Gastroesophageal sphincter (tissue), 4 donors: ENCODE data around the gene HIP1R. TPM values are rescaled to one million over a fixed set of nuclear protein-coding genes. Genes with fewer than 3 reads are reported as not detected.
A peak's percentile ranks its signal among the peaks of the same experiment; 100 is the strongest.

Experiments used
- ATAC-seq: fragments of 150-250 bp; one replicate; pipeline ENCODE4 v1.9.1; 2016; ENCODE audit warnings: mild to moderate bottlenecking, moderate library complexity
- H3K27ac ChIP-seq, 4 donors: fragments of 200-600 bp; sonication (generic) in 3 of 4; 1 replicate in 3 of 4; 2 replicates in 1 of 4; pipeline ENCODE4 v1.5.1; 2016 to 2019
- H3K27me3 ChIP-seq: fragments of 200-600 bp; sonication (generic); one replicate; pipeline ENCODE4 v1.5.1; 2019
- H3K36me3 ChIP-seq, 2 donors: fragments of 200-600 bp; sonication (generic); one replicate each; pipeline ENCODE4 v1.5.1; 2019; ENCODE audit warnings: control low read depth in 1 of 2
- H3K4me1 ChIP-seq, 3 donors: fragments of 200-600 bp; sonication (generic); 1 replicate in 2 of 3; 2 replicates in 1 of 3; pipeline ENCODE4 v1.5.1; 2016 to 2019; ENCODE audit warnings: control low read depth in 2 of 3
- H3K4me3 ChIP-seq, 2 donors: fragments of 200-600 bp; sonication (generic); one replicate each; pipeline ENCODE4 v1.5.1; 2019; ENCODE audit warnings: mild to moderate bottlenecking in 1 of 2, moderate library complexity in 1 of 2
- H3K9me3 ChIP-seq, 3 donors: fragments of 200-600 bp; sonication (generic); one replicate each; pipeline ENCODE4 v1.5.1; 2017 to 2019; ENCODE audit warnings: control low read depth in 2 of 3
- EP300 ChIP-seq: sonication (generic); formaldehyde crosslinking; IDR thresholded peaks from one replicate; pipeline ENCODE4 v1.6.1; 2017; ENCODE audit warnings: antibody characterized with exemption, mild to moderate bottlenecking
- POLR2A ChIP-seq, 2 donors: fragments of 450-650 bp; IDR thresholded peaks; one replicate each; pipeline ENCODE4 v1.6.1; 2017; ENCODE audit warnings: antibody characterized with exemption in 2 of 2, mild to moderate bottlenecking in 2 of 2, moderate library complexity in 1 of 2
- POLR2AphosphoS5 ChIP-seq: sonication (generic); formaldehyde crosslinking; IDR thresholded peaks from one replicate; pipeline ENCODE4 v1.6.1; 2017; ENCODE audit warnings: antibody characterized with exemption
- WGBS, 2 donors: methylation state at CpG; one replicate each; pipeline ENCODE4 v1.1.5; 2018; ENCODE audit warnings: low coverage in 1 of 2; 5-methylcytosine and 5-hydroxymethylcytosine counted together
- total RNA-seq, 4 donors: library from RNA; depleted of rRNA; stranded (reverse); fragments of >200 nt; gene quantifications; one replicate each; pipeline ENCODE4 v1.1.0, GENCODE V29; 2016
- TF ChIP-seq, protein P1 (sequence below), 4 experiments: fragments of 200-600 bp in 2 of 4; fragments of 450-650 bp in 2 of 4; sonication (generic) in 1 of 4; IDR thresholded peaks; one replicate each; pipeline ENCODE4 v1.5.1; 2017 to 2019; ENCODE audit warnings: antibody characterized with exemption in 4 of 4, mild to moderate bottlenecking in 2 of 4, moderate library complexity in 2 of 4

Gene HIP1R
- total RNA-seq, 4 donors from 2014 or later: 10.2 to 32.5 (median 23.9) TPM

DNA sequence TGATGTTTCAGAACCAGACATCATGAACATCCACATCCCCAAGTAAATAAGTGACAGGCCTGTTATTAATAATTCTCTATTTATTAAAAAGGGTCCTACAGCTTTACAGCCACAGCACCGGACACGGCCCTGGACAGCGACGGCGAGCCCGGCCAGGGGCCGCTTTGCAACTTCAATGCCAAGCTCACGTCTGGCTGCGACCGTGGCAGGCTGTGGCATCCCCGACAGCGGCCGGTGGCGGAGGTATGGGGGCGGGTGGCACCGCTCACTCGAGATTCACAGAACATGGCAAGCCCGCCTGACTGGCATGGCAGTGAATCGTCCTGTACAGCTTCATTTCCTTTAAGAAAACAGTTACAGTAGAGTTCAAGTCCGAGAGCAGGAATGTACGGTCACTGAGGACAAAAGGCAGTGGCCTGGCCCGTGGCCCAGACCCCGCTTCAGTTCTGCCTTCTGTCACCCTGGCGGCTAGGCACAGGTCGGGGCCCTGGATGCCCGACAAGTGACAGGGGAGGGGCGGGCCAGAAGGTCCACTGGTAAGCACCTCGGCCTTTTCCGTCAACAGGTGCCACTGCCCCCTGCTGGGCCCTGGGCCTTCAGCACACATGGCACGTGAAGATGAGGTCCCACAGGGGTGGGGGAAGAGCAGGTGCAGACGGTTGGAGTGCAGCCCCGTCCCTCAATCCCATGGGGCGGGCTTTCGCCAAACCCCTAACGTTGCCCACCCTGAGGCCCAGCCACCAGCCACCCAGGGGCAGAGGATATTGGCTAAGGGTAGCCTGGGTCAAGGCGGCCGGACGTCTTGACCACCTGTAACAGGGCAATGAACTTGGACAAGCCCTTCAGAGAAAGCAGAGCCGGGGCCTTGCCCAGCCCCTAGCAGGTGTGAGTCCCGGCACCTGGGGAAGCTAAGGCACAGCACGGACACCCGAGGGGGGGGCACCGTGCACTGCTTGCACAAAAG is 30.3 kb downstream of the HIP1R start:
- no peak overlapping the region for H3K4me3 ChIP-seq
- TF ChIP-seq, protein P1, sequence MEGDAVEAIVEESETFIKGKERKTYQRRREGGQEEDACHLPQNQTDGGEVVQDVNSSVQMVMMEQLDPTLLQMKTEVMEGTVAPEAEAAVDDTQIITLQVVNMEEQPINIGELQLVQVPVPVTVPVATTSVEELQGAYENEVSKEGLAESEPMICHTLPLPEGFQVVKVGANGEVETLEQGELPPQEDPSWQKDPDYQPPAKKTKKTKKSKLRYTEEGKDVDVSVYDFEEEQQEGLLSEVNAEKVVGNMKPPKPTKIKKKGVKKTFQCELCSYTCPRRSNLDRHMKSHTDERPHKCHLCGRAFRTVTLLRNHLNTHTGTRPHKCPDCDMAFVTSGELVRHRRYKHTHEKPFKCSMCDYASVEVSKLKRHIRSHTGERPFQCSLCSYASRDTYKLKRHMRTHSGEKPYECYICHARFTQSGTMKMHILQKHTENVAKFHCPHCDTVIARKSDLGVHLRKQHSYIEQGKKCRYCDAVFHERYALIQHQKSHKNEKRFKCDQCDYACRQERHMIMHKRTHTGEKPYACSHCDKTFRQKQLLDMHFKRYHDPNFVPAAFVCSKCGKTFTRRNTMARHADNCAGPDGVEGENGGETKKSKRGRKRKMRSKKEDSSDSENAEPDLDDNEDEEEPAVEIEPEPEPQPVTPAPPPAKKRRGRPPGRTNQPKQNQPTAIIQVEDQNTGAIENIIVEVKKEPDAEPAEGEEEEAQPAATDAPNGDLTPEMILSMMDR (IDR thresholded peaks at IDR 0.05): peak in 3 of 4 experiments; percentile 34 to 49 (median 45)
- TF ChIP-seq POLR2AphosphoS5: no peak
- TF ChIP-seq POLR2A (IDR thresholded peaks at IDR 0.05): no peak
- TF ChIP-seq EP300: no peak
- H3K9me3 ChIP-seq: no peaks in the 10 kb centered on the region
- H3K4me1 ChIP-seq: peaks cover 0 to 80% (median 22%) of the 10 kb centered on the region in 3 donors
- 50 to 93% methylated on average over 6 to 10 of the region's 43 CpGs for WGBS, 2 donors
- H3K36me3 ChIP-seq: peaks cover 0 to 70% of the 10 kb centered on the region in 2 donors
- H3K27me3 ChIP-seq: no peaks in the 10 kb centered on the region
- ATAC-seq: no peak
- H3K27ac ChIP-seq: peak overlapping the region in 3 of 4 donors; percentile 48 to 70 (median 61)

DNA sequence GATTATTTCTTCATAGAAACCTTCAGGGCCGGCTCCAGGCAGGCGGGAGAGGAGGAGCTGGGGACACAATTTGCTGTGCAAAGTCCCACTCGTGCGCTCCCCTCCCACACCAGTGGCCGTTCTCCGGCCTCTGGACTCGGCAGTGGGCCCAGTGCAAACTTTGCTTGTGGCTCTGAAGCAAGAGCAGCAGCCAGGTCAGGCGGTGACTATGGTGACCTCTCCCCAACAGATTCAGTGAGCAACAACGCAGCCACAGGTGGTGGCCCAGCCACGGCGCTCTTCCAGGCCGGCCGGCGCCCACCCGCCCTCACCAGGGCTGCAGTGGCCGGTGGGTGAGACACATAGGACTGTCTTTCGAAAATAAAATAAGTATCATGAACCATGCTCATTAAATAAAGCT is 31.1 kb downstream of the HIP1R start:
- Histone ChIP-seq H3K4me1 (peaks cover 0 to 80% (median 27%) of the 10 kb centered on the region in 3 donors), H3K4me3 (no peak overlapping the region), H3K9me3 (no peaks in the 10 kb centered on the region), H3K27me3 (no peaks in the 10 kb centered on the region), H3K27ac (peak overlapping the region in 3 of 4 donors; percentile 8 to 70 (median 35)), H3K36me3 (peaks cover 0 to 67% of the 10 kb centered on the region in 2 donors)
- WGBS, 2 donors: 79 to 91% methylated on average over 6 to 9 of the region's 17 CpGs
- ATAC-seq: no peak
- TF ChIP-seq POLR2AphosphoS5: no peak
- TF ChIP-seq EP300: no peak
- TF ChIP-seq POLR2A (IDR thresholded peaks at IDR 0.05): no peak
- TF ChIP-seq, protein P1 (IDR thresholded peaks at IDR 0.05): no peak

DNA sequence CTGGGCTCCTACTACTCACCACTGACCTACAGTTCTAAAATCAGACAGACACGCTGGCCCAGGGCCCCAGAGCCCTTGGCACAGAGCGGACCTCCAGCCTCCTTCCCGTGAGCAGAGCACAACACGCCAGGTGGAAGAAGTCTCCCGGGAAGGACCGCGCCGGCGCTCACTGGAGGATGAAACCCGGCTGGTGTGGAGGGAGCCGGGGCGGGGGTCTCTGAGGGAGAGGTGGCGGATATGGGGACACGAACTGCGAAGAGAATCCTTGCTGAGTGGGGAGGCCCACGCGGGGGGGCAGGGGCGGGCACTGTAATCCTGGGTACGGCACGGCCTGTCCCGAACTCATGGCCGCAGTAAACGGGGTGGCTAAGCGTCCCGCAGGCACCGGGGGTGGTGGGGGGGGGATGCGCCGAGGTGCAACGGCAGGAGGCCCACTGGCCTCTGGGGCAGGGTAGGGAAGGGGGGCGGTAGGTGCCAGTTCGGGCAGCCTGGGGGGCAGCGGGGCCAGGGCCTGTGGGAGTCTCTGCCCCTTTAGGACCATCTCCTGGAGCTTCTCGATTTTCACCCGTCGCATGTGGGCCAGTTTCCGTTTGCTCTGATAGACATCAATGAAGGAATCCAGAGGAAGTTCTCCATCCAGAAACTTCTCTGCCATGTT is 31.8 kb downstream of the HIP1R start:
- peaks cover 0 to 66% of the 10 kb centered on the region in 2 donors for H3K36me3 ChIP-seq
- H3K27ac ChIP-seq: peak overlapping the region in 3 of 4 donors; percentile 48 to 70 (median 64)
- H3K4me3 ChIP-seq: no peak overlapping the region
- no peak for ATAC-seq
- H3K9me3 ChIP-seq: no peaks in the 10 kb centered on the region
- TF ChIP-seq, protein P1 (IDR thresholded peaks at IDR 0.05): no peak
- TF ChIP-seq POLR2A (IDR thresholded peaks at IDR 0.05) (no peak), POLR2AphosphoS5 (no peak), EP300 (no peak)
- no CpG with 5 or more reads among the region's 36 CpGs for WGBS, 2 donors
- no peaks in the 10 kb centered on the region for H3K27me3 ChIP-seq
- H3K4me1 ChIP-seq: peaks cover 0 to 80% (median 27%) of the 10 kb centered on the region in 3 donors

DNA sequence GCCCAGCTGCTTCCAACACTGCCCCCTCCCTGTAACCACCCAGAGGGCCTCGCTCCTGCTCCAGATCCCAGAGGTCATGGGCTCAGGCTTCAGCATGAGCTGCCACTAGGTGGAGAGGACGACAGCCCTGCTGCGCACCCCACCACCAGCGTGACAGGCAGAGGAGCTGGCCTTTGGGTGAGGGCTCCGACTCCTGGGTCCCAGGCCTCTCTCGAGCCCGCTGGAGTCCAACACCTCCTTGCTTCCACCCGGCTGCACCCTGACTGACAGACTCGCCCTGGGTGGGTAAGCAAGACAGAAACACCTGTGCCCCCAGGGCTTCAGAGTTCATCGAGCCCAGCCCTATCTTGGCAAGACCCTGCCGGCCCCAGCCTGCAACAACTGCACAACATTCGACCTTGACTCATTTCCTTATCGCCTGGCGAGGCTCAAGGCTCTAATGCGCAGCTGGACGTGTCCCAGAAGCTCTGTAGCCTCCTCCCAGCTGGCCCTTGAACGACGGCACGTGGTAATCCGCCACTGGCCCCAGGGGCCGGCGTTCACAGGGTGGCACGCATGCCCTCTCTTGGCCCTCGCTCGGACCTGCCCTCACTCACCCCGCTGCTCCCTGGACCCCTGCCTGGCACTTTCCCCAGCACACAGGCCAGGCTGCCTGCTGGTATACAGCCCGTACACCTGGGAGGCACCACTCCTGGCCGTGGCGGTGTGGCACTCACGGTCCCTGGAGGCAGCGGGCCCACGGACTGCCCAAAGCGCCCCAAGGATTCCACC is 32.6 kb downstream of the HIP1R start:
- peak; percentile 6 for ATAC-seq
- peaks cover 0 to 82% (median 32%) of the 10 kb centered on the region in 3 donors for H3K4me1 ChIP-seq
- peak overlapping the region in 3 of 4 donors; percentile 48 to 70 (median 64) for H3K27ac ChIP-seq

More for the DNA sequence above, 32.6 kb downstream of the HIP1R start:
- no peak overlapping the region for H3K4me3 ChIP-seq
- no peaks in the 10 kb centered on the region for H3K9me3 ChIP-seq
- 69 to 83% methylated on average over 2 to 8 of the region's 33 CpGs for WGBS, 2 donors
- peaks cover 0 to 66% of the 10 kb centered on the region in 2 donors for H3K36me3 ChIP-seq
- no peaks in the 10 kb centered on the region for H3K27me3 ChIP-seq
- TF ChIP-seq EP300 (no peak), POLR2A (IDR thresholded peaks at IDR 0.05) (no peak)
- TF ChIP-seq, protein P1 (IDR thresholded peaks at IDR 0.05): peak in 3 of 4 experiments; percentile 7 to 36 (median 16)
